ENCODE results near the gene IFNA5.

Gene IFNA5

DNA sequence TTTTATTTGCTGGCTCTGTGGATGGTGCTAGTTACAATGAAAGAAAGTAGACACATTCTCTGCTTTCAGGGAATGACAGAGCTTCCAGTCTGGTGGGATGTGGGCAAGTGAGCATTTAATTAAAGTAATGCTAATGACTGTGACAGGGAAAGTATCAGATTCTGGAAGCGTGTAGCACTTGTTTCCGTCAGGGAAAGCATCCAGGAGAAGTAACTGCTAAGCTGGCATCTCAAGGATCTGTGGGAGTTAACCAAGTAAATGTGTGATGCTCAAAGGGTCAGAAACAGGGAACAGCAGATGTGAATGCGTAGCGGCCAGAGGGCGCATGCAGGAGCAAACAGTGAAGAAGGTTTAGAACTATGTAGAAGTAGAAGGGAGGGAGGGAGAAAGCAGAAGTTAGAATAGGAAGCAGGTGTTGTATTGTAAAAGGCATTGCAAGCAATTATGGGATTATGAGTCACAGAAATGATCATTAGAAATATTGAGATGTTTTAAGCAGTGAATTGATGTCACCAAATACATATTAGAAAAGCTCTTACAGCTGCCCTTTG is 17.9 kb upstream of the IFNA5 start:
- no peaks in the 10 kb centered on the region for H3K27me3 ChIP-seq (ENCODE audit: insufficient read depth, low read depth, severe bottlenecking)
- H3K9me3 ChIP-seq (ENCODE audit: severe bottlenecking) = no peaks in the 10 kb centered on the region
- TF ChIP-seq, protein P1, sequence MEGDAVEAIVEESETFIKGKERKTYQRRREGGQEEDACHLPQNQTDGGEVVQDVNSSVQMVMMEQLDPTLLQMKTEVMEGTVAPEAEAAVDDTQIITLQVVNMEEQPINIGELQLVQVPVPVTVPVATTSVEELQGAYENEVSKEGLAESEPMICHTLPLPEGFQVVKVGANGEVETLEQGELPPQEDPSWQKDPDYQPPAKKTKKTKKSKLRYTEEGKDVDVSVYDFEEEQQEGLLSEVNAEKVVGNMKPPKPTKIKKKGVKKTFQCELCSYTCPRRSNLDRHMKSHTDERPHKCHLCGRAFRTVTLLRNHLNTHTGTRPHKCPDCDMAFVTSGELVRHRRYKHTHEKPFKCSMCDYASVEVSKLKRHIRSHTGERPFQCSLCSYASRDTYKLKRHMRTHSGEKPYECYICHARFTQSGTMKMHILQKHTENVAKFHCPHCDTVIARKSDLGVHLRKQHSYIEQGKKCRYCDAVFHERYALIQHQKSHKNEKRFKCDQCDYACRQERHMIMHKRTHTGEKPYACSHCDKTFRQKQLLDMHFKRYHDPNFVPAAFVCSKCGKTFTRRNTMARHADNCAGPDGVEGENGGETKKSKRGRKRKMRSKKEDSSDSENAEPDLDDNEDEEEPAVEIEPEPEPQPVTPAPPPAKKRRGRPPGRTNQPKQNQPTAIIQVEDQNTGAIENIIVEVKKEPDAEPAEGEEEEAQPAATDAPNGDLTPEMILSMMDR (IDR thresholded peaks at IDR 0.05; ENCODE audit: low read depth, low read length) = no peak
- no peak overlapping the region for H3K27ac ChIP-seq
- no peak for DNase-seq
- no peaks in the 10 kb centered on the region for H3K36me3 ChIP-seq
- H3K4me3 ChIP-seq (ENCODE audit: low read depth, low read length) = no peak overlapping the region

DNA sequence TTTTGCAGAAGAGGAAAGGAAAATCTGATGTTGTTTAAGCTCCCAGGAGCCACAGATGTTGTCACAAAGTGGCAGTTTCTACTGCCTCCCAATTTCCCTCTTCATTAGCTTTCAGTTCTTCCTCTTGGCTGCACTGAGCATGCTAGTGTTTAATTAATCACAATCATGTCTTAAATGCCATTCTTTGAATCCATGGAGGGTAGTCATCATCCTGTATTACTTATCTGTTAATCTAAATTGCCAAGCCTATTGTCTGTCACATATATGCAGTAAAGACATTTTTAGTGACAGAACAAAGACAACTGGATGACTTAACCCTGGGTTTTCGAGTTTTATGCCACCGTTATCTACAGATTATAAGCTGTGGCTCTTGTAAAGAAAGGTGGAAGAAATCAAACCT is 15.4 kb upstream of the IFNA5 start:
- Histone ChIP-seq H3K27ac (no peak overlapping the region), H3K9me3 (ENCODE audit: severe bottlenecking) (no peaks in the 10 kb centered on the region), H3K27me3 (ENCODE audit: insufficient read depth, low read depth, severe bottlenecking) (no peaks in the 10 kb centered on the region)

DNA sequence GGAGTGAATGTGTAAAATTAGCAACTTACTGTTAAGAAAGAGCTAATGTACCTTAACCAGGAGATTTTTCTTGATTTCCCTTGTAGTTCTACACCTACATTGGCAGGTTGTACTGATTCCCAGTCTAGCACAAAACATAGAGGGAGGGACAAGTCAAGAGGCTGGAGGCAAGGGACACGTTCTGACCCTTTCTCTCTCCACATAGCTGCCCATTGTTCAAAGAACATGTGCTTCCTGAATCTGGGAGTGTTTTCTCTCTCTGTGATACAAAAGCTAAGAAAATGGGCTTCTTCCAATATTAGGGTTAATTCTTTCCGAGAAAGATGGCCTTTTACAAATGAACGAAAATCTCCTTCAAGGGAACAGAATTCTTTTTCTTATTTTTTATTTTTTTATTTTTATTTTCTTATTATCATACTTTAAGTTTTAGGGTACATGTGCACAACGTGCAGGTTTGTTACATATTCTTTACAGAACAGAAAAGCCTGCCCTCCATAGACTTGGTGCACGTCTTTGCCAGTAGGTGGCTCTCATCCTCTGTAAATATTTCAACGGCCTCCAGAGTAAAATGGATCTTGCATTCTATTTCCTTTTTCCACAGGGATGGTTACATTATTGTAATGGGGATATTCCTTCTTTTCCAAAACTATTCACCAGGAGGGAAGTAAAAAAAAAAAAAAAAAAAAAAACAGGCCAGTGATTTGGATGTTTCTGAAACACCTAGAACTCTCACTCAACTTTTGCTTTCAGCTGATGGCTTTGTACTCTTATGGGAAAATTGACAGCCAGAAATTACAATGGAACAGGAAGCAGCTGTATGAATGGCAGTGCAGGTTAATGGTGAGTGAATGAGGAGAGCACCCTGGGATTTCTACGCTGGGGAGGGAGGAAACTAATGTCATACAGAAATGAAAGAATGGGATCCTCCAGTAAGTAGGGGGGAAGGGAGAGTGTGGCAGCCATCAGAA is 13.1 kb upstream of the IFNA5 start:
- no peaks in the 10 kb centered on the region for H3K36me3 ChIP-seq
- H3K27ac ChIP-seq = no peak overlapping the region
- H3K4me3 ChIP-seq (ENCODE audit: low read depth, low read length) = no peak overlapping the region
- TF ChIP-seq, protein P1 (IDR thresholded peaks at IDR 0.05; ENCODE audit: low read depth, low read length) = peak; percentile 59
- peak; percentile 24 for DNase-seq
- no peaks in the 10 kb centered on the region for H3K27me3 ChIP-seq (ENCODE audit: insufficient read depth, low read depth, severe bottlenecking)
- H3K9me3 ChIP-seq (ENCODE audit: severe bottlenecking) = no peaks in the 10 kb centered on the region

More for the DNA sequence above, 15.4 kb upstream of the IFNA5 start:
- no peak for DNase-seq
- Histone ChIP-seq H3K36me3 (no peaks in the 10 kb centered on the region), H3K4me3 (ENCODE audit: low read depth, low read length) (no peak overlapping the region)
- TF ChIP-seq, protein P1 (IDR thresholded peaks at IDR 0.05; ENCODE audit: low read depth, low read length) = no peak

DNA sequence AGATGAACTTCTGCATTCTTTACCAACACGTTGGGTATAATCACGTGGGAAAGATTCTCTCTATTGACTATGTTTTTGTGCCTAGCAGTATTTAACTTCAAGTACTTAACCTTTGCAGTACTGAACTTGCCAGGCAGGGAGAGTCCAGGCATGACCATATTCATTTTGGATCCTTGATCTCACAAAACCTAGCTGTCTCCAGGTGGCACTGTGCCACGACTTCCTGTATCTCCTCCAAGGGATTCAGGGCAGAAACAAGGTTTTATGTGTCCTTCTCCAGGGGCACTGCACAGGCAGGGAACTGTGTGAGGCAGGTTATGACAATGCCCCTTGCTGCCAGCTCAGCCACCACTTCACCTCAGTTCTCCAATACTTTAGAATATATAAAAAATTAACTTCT is 11.7 kb upstream of the IFNA5 start:
- no peak for DNase-seq
- TF ChIP-seq, protein P1 (IDR thresholded peaks at IDR 0.05; ENCODE audit: low read depth, low read length) = no peak
- H3K4me3 ChIP-seq (ENCODE audit: low read depth, low read length) = no peak overlapping the region
- no peaks in the 10 kb centered on the region for H3K36me3 ChIP-seq
- H3K27me3 ChIP-seq (ENCODE audit: insufficient read depth, low read depth, severe bottlenecking) = no peaks in the 10 kb centered on the region
- no peak overlapping the region for H3K27ac ChIP-seq
- H3K9me3 ChIP-seq (ENCODE audit: severe bottlenecking) = no peaks in the 10 kb centered on the region

DNA sequence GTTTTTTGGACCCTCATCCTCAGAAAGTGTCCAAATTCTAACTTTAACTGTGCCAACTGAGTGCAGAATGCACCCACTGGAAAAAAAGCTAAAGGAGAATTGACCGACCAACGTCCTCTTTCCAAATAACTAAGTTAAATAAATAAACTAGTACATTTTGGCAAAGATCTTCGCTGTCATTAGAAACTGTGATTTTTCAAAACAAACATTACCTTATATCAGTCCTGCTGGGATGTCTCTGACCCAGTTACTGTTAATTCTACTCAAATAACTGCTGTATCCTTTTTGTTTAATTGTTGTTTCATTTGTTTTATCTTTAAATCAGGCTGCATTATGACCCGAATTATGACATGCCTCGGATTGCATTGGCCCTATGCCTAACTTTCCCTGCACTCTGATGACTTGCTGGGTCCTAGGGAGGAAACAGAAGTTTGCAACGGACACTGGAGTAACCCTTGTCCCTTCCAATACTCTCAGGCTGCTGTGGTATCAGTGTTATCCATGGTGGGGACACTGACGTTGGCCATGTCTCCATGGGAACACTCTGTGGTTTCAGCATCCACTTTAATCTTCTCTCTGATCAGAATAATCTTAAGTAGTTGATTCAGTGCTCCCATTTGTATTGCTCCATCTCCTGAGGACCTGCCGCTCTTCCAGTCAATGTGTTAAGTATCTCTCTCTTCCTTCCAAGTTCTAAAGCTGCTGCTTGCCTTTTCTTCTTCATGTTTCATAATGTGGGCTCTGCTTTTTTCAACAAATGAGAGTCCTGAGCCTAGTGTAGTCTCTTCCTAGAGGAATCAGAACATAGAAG is 11.1 kb upstream of the IFNA5 start:
- H3K36me3 ChIP-seq = no peaks in the 10 kb centered on the region
- H3K9me3 ChIP-seq (ENCODE audit: severe bottlenecking) = no peaks in the 10 kb centered on the region
- H3K27me3 ChIP-seq (ENCODE audit: insufficient read depth, low read depth, severe bottlenecking) = no peaks in the 10 kb centered on the region
- no peak overlapping the region for H3K27ac ChIP-seq
- H3K4me3 ChIP-seq (ENCODE audit: low read depth, low read length) = no peak overlapping the region
- TF ChIP-seq, protein P1 (IDR thresholded peaks at IDR 0.05; ENCODE audit: low read depth, low read length) = no peak
- no peak for DNase-seq
